Ovary (tissue), 3 donors: Measurements from ENCODE around the gene SELENOH.

Source experiments
- EP300 ChIP-seq: sonication (generic); formaldehyde crosslinking; IDR thresholded peaks from one replicate; pipeline ENCODE4 v1.6.1; 2017; ENCODE audit warnings: antibody characterized with exemption
- POLR2A ChIP-seq: fragments of 450-650 bp; IDR thresholded peaks from one replicate; pipeline ENCODE4 v1.6.1; 2017; ENCODE audit warnings: antibody characterized with exemption, mild to moderate bottlenecking, moderate library complexity
- TF ChIP-seq, protein P1 (sequence below), 3 donors: fragments of 450-650 bp in 2 of 3; fragments of 200-600 bp in 1 of 3; IDR thresholded peaks; one replicate each; pipeline versions ENCODE4 v1.5.1 to v1.8.0; 2016 to 2022; ENCODE audit warnings: antibody characterized with exemption in 3 of 3, mild to moderate bottlenecking in 1 of 3
- donor health status: DM: no; HTN: no; CAD: no.

DNA sequence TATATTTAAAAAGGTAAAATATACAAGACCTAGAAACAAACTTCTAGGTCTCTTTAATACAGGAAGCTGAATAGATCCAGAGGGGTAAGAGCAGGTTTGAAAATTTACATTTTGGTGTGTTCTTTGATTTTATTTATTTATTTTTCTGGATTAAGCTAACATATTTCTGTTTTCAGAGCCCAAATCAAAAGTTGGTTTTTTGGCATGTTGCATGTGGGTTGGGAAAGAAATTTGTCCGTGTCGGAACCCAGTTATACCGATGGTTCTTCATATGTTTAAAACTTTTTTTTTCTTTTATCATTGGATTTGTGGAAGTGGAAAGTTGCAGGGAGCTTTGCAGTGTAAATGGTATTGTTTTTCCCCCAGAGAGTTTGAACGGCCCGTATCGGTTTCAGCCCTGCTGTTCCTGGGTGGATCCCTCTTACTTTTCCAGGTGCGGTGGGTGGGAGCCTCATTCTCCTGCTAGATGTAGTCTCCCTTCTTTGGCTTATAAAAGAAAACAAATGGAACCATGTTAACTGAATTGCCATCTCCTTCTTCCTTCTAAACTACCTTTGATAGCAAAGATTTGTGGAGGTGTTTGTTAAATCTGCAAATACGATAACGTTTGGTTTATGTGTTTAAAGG, 21.1 kb downstream of the SELENOH start:
- TF ChIP-seq, protein P1, sequence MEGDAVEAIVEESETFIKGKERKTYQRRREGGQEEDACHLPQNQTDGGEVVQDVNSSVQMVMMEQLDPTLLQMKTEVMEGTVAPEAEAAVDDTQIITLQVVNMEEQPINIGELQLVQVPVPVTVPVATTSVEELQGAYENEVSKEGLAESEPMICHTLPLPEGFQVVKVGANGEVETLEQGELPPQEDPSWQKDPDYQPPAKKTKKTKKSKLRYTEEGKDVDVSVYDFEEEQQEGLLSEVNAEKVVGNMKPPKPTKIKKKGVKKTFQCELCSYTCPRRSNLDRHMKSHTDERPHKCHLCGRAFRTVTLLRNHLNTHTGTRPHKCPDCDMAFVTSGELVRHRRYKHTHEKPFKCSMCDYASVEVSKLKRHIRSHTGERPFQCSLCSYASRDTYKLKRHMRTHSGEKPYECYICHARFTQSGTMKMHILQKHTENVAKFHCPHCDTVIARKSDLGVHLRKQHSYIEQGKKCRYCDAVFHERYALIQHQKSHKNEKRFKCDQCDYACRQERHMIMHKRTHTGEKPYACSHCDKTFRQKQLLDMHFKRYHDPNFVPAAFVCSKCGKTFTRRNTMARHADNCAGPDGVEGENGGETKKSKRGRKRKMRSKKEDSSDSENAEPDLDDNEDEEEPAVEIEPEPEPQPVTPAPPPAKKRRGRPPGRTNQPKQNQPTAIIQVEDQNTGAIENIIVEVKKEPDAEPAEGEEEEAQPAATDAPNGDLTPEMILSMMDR (IDR thresholded peaks at IDR 0.05), result no peak
- TF ChIP-seq POLR2A (no peak), EP300 (no peak)
